GM12874 (cell line): ENCODE results near the gene OS9.

Experiments used
- TF ChIP-seq, protein P1 (sequence below): IDR thresholded peaks from 2 replicates; pipeline ENCODE4 v1.5.1; 2011; ENCODE audit warnings: low read depth, mild to moderate bottlenecking, control low read depth, low read length, moderate library complexity; ENCODE audit not compliant: insufficient read depth

OS9 gene

DNA sequence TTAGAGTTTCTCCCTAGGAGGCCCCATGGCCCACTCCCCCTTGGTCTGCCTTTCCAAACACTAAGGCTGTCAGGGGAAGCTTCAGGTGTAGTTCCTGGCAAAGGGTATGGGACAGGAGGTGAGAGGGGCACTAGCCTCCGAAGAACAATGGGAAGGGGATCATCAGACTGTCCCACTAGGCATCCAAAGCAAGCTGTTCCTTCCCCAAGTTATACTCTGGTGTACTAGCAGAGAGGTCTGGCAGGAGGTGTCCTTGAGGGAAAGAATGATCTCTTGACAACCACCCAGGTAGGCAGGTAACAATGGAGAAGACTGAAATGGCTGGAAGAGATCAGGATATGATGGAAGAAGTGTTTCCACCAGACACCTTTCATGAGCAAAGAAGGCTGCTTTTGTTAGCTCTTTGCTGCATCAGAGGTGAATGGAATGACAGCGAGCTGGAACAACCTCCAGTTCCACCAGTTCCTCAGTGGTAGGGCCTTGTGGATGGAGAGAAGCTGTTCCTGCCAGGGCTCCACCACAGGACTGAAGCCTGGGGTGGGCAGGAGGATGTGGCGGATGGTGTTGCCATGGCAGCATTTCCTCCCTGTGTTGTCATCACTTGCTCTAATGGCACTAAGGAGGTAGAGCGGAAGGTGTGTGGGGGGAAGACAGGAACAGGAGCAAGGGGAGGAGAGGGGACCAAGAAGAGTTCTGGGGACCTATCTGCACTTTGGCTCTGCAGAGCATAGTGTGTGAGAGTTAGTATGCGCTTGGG is 46.9 kb downstream of the OS9 start:
- TF ChIP-seq, protein P1, sequence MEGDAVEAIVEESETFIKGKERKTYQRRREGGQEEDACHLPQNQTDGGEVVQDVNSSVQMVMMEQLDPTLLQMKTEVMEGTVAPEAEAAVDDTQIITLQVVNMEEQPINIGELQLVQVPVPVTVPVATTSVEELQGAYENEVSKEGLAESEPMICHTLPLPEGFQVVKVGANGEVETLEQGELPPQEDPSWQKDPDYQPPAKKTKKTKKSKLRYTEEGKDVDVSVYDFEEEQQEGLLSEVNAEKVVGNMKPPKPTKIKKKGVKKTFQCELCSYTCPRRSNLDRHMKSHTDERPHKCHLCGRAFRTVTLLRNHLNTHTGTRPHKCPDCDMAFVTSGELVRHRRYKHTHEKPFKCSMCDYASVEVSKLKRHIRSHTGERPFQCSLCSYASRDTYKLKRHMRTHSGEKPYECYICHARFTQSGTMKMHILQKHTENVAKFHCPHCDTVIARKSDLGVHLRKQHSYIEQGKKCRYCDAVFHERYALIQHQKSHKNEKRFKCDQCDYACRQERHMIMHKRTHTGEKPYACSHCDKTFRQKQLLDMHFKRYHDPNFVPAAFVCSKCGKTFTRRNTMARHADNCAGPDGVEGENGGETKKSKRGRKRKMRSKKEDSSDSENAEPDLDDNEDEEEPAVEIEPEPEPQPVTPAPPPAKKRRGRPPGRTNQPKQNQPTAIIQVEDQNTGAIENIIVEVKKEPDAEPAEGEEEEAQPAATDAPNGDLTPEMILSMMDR: no peak

GRCh38 chr12:57741413-57741789 is 47.5 kb downstream of the OS9 start:
- TF ChIP-seq, protein P1: no peak

DNA sequence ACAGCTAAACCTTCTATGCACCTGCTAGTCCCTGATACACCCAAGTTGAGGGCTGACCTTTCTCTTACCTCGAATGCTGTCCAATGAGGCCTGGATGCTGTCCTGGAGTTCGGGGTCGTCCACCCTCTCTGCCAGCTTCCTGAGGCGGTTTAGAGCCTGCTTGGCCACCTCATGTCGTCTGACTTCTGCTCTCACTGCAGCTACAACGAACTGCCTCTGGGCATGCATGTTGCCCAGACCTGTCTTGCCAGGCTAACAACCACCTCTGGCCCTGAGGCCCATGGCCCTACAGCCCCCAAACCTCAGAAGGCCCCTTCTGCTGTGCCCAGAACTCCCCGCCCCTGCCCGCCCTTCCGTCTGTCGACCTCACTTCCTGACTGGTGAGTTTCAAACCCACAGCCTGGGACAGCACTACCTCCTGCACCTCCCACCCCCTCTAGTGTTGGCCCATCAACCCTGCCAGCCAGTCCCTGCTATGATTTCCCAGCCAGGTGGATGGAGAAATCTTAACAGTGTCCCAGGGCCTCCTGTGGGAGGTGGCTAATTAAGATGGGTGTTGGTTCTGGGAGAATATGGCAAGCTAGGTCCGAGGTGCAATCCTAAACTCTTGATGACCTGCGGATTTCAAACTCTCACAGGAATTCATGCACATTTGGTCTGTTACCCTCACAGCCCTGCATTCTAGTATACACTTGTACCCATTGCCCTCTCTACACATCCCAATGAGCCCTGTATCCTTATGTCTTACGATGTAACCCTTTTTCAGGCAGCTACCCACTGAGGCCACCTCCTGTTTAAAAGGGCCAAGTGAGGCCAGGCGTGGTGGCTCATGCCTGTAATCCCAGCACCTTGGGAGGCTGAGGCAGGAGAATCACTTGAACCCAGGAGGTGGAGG is 48.2 kb downstream of the OS9 start:
- TF ChIP-seq, protein P1: peak; percentile 79

DNA sequence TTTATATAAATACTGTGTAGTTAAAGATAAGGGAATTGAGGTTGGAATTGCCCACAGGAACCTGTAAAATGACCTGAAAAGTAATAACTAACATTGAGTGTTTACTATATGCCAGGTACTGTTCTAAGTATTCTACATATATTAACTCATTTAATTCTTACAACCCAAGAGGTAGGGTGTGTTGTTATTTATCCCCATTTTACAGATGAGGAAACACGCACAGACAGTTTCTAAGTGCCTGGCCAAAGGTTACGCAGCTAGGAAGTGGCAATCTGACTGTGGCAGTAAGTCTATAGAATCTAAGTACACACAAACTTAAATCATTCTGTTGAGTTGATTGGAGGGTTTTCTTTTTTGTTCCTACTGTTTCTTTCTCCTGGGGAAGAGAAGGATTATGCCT is 49.8 kb downstream of the OS9 start:
- TF ChIP-seq, protein P1: no peak

GRCh38 chr12:57744194-57744776 is 50.4 kb downstream of the OS9 start:
- TF ChIP-seq, protein P1: no peak

DNA sequence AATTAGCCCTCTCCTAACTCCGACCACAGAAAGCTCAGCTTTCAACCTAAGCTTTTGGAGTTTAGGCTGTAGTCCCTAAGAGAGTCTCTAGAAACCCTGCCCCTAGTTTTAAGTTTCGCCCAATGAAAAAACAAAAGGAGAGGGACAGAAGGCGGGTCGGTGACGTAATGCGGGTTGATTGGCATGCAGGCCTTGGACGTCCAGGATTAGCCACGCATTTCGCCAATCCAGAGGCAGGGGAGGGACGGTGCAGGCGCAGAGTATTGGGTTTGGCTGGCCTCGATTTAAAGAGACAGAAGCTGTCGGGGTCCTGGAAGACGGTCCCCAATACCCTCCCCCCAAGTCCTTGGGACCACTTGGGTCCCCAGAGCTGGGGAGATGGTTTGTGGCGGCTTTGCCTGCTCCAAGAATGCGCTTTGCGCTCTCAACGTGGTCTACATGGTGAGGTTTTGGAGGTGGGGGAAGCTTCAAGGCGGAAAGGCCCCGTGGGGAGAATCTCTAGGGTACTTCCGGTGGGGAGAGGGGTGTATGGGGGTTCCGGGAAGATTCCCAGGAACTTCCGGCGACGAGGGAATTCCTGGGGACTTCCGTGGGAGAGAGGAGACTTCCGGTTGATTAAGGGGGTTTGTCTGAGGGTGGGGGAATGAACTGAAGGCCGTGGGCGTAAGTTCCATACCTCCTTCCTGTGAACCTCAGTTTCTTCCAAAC is 51.0 kb downstream of the OS9 start, which contains the start of gene TSPAN31:
TSS of gene TSPAN31 (plus strand) at position 263 of the 708 bp plus-strand sequence. CDS start at position 379, 116 bp downstream.
- TF ChIP-seq, protein P1: no peak
